ENCODE data around the gene RFX7. TPM values are rescaled to one million over a fixed set of nuclear protein-coding genes. Genes with fewer than 3 reads are reported as not detected.
"Not testable (repeated sequence)": the region's sequence is repeated elsewhere in the genome, so short reads cannot be mapped to it uniquely, and the experiment has no call there.

RFX7 gene
- total RNA-seq (10 to 100 TPM; 24.5 to 26.8 TPM), total RNA-seq (14.6 to 25.9 reads per million in 2 donors)

DNA sequence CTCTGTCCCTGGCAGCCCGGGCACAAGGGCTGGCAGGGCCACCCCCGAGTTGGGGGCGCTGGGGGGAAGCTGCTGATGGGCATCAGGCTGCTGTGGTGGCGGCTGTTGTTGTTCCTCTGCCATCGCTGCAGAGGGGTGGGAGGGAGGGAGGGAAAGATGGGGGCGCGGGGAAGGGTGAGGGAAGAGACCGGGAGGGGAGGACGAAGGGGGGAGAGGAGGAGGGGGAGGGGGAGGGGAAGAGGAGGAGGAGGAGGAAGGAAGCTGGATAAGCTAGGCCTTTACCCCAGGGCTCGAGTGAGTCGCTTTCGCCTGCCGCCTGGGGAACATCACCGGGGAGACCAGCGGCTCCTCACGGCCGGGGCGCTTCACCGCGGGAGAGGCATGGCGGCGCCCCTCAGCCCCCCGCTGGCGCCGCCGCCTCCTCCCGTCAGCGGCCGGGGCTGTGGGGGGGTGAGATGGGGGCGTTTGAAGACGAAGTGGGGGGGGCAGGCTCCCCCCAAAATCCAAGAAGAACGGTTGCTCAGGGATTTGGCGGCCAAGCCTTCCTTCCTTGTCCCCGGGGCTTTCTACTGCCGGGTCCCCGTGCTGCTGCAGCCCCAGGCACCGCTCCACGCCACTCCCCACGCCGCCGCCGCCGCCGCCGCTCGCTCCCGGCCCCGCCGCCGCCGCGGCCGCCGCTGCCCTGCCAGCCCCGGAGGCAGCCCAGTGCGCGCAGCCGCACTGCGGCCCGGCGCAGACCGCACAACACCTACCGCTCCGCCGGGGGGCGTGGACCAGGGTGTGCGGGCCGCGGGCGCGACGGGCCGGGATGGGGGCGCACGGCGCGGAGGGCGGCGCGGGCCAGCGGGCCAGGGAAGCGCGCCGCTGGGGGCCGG, at the start of gene RFX7:
Gene RFX7, minus strand, starts transcription at position 717 of the 875 bp plus-strand sequence. Its CDS starts 594 bp downstream, at position 123.
- Mint-ChIP-seq H3K4me1 (peaks cover 31% of the 10 kb centered on the region), H3K4me3 (peak within 1 kb of the TSS; percentile 90), H3K36me3 (ENCODE audit: low read depth) (no peaks in the 10 kb centered on the region), H3K27me3 (no peaks in the 10 kb centered on the region), H3K27ac (peak within 1 kb of the TSS; percentile 94)
- DNase-seq (peak; percentile 69 to 77 (median 75)), ATAC-seq (peak; percentile 81)
- no peaks in the 10 kb centered on the region for H3K9me3 ChIP-seq (ENCODE audit: control insufficient read depth, low read length, poor library complexity, severe bottlenecking)

DNA sequence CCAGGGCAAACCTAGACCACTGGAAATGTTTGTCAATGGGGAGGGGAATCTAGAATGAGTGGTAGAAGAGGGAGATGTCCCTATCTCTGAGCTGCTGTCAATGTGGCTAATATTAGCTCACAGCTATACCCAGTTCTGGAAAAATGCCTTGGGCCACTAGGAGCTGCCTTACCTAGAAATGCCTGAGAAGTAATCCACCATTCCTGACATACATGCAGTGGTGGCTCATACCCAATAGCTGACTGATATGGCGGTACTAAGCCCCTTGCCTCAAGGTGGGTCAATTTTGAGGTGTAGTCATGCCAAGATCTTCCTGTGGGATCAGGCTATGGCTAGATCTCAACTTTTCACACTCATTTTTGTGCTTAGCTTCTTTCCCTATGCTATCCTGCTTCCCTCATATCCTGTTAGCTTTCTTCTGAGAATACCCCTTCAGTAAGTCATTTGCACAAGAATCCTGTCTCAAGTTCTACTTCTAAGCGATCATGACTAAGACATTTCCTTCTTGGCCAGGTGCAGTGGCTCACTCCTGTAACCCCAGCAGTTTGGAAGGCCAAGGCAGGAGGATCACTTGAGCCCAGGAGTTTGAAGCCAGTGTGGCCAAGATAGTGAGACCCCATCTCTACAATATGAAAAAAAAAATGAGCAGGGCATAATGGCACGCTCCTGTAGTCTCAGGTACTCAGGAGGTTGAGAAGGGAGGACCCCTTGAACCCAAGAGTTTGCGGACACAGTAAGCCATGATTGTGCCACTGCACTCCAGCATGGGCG, 49.1 kb upstream of the RFX7 start:
- DNase-seq: no peak
- Mint-ChIP-seq H3K4me3 (no peak overlapping the region), H3K27ac (no peak overlapping the region), H3K27me3 (no peaks in the 10 kb centered on the region), H3K36me3 (ENCODE audit: low read depth) (no peaks in the 10 kb centered on the region), H3K4me1 (no peaks in the 10 kb centered on the region)
- H3K9me3 ChIP-seq (ENCODE audit: control insufficient read depth, low read length, poor library complexity, severe bottlenecking): no peaks in the 10 kb centered on the region
- ATAC-seq: no peak

DNA sequence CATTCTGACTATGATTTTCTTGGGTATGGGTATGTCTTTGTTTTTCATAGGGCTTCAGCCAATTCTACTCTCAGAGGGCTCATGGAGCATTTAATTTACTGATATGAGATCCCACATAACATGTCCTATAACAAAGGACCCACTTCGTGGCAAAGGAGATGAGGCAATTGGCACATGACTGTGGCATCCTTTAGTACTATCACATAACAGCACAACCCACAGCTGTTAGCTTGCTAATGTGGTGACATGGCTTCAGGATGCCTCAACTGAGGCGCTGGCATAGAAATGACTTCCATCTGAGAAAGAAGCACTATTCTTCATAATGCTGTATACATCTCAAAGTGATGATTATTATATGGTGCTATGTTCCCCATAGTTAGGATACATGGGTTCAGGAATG, 48.1 kb upstream of the RFX7 start:
- Mint-ChIP-seq H3K36me3 (ENCODE audit: low read depth) (no peaks in the 10 kb centered on the region), H3K27ac (no peak overlapping the region), H3K4me3 (no peak overlapping the region), H3K4me1 (no peaks in the 10 kb centered on the region), H3K27me3 (no peaks in the 10 kb centered on the region)
- H3K9me3 ChIP-seq (ENCODE audit: control insufficient read depth, low read length, poor library complexity, severe bottlenecking): no peaks in the 10 kb centered on the region
- DNase-seq (no peak), ATAC-seq (no peak)

DNA sequence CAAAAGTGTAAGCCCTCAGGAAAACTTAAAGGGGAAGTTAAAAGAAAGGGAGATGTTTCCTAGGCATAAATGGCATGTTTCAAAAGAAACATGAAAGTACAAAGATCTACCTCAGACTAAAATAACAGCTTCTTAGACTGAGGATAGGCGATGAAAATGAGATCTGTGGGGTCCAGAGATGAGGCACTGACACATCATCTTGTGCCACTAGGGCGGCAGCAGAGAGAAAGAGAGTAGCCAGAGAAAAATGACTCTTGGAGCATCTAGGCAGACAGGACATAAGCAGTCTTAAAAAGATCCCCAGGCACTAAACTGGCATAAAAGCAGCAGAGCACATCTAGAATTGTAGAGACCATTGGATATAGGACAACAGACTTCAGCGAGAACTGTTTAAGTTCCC, 42.5 kb upstream of the RFX7 start:
- no peak for ATAC-seq
- H3K9me3 ChIP-seq (ENCODE audit: control insufficient read depth, low read length, poor library complexity, severe bottlenecking): no peaks in the 10 kb centered on the region
- H3K4me3 Mint-ChIP-seq: no peak overlapping the region
- H3K27ac Mint-ChIP-seq: no peak overlapping the region
- no peaks in the 10 kb centered on the region for H3K4me1 Mint-ChIP-seq
- H3K36me3 Mint-ChIP-seq (ENCODE audit: low read depth): no peaks in the 10 kb centered on the region
- DNase-seq: no peak
- peaks cover 4% of the 10 kb centered on the region for H3K27me3 Mint-ChIP-seq

DNA sequence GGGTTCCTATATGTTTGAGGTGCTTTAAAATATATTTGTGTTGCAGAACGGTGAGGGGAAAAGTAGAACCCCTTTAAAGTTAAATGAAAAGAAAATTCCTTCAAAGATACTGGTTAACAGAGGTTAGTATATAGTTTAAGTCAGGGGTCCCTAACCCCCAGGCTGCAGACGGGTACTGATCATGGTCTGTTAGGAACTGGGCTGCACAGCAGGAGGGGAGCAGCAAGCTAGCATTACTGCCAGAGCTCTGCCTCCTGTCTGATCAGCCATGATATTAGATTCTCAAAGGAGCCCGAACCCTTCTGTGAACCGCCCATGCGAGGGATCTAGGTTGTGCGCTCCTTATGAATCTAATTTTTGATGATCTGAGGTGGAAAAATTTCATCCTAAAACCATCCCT, 37.5 kb upstream of the RFX7 start:
- no peak for DNase-seq
- H3K36me3 Mint-ChIP-seq (ENCODE audit: low read depth): no peaks in the 10 kb centered on the region
- ATAC-seq: no peak
- H3K4me1 Mint-ChIP-seq: no peaks in the 10 kb centered on the region
- no peaks in the 10 kb centered on the region for H3K9me3 ChIP-seq (ENCODE audit: control insufficient read depth, low read length, poor library complexity, severe bottlenecking)
- no peak overlapping the region for H3K4me3 Mint-ChIP-seq
- no peak overlapping the region for H3K27ac Mint-ChIP-seq
- H3K27me3 Mint-ChIP-seq: peaks cover 17% of the 10 kb centered on the region

DNA sequence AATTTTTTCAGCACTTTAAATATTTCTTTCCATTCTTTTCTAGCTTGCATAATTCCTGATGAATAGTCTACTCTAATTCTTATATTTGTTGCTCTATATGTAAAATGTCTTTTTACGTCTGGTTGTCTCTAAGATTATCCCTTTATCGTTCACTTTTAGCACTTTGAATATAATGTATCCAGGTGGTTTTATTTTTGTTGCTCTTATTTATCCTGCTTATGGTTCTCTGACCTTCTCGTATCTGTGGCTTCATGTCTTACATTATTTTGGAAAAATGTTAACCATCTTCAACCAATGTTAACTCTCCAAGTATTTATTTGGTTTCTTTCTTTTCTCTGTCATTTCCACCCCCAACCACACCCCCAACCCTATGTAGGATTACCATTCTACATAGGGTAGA, 30.0 kb upstream of the RFX7 start:
- Mint-ChIP-seq H3K36me3 (ENCODE audit: low read depth) (no peaks in the 10 kb centered on the region), H3K27ac (no peak overlapping the region), H3K4me3 (no peak overlapping the region), H3K27me3 (no peaks in the 10 kb centered on the region), H3K4me1 (no peaks in the 10 kb centered on the region)
- ATAC-seq: no peak
- DNase-seq: no peak
- no peaks in the 10 kb centered on the region for H3K9me3 ChIP-seq (ENCODE audit: control insufficient read depth, low read length, poor library complexity, severe bottlenecking)

DNA sequence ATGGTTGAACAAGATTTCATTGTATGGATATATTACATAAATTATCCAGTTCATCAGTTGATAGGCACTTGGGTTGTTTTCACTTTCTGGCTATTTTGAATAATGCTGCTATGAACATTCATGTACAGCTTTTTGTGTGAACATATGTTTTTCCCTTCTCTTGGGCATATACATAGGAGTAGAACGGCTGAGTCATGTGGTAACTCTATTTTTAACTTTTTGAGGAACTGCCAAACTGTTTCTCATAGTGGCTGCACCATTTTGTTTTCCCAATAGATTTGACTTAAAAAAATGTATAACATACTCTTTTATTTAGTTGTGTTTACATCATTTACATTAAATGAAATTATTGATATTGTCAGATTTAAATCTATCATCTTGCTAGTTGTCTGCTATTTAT, 28.8 kb upstream of the RFX7 start:
- H3K9me3 ChIP-seq (ENCODE audit: control insufficient read depth, low read length, poor library complexity, severe bottlenecking): no peaks in the 10 kb centered on the region
- Mint-ChIP-seq H3K4me1 (no peaks in the 10 kb centered on the region), H3K4me3 (no peak overlapping the region), H3K36me3 (ENCODE audit: low read depth) (no peaks in the 10 kb centered on the region), H3K27me3 (no peaks in the 10 kb centered on the region), H3K27ac (no peak overlapping the region)
- ATAC-seq: no peak
- no peak for DNase-seq

DNA sequence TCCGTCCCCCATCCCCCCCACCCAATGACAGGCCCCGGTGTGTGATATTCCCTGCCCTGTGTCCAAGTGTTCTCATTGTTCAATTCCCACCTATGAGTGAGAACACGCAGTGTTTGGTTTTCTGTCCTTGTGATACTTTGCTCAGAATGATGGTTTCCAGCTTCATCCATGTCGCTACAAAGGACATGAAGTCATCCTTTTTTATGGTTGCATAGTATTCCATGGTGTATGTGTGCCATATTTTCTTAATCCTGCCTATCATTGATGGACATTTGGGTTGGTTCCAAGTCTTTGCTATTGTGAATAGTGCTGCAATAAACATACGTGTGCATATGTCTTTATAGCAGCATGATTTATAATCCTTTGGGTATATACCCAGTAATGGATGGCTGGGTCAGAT, 22.8 kb upstream of the RFX7 start:
- not testable (repeated sequence) for H3K4me3 Mint-ChIP-seq; ATAC-seq; H3K4me1 Mint-ChIP-seq; DNase-seq; H3K9me3 ChIP-seq (ENCODE audit: control insufficient read depth, low read length, poor library complexity, severe bottlenecking); H3K36me3 Mint-ChIP-seq (ENCODE audit: low read depth); H3K27me3 Mint-ChIP-seq; H3K27ac Mint-ChIP-seq

DNA sequence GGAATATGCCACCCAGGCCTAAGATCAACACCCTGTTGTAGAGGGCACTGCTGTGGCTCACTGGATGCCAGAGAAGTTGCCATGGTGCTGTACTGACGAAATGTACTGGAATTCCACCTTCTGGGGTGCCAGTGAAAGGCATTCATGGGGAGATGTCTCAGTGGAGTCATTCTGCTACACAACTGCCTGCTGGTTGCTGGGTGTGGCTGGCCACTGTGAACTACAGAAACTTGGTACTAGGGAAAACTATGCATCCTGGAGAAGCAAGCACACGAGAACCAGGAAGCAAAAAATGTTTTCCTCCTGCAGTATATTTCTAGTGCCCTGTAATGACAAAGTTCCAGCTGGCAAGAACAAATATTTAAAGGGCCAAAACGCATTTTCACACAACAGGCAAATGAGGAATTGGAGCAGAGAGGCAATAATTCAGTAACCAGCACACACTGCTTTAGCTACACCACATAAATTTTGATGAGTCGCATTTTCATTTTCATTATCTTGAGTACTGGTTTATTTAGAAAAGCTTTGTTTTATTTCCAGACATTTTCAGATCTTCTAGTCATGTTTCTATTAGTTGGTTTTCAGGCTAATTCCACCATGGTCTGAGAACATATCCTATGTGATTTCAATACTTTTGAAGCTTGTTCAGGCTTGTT, 18.3 kb upstream of the RFX7 start:
- no peak for ATAC-seq
- no peak overlapping the region for H3K4me3 Mint-ChIP-seq

DNA sequence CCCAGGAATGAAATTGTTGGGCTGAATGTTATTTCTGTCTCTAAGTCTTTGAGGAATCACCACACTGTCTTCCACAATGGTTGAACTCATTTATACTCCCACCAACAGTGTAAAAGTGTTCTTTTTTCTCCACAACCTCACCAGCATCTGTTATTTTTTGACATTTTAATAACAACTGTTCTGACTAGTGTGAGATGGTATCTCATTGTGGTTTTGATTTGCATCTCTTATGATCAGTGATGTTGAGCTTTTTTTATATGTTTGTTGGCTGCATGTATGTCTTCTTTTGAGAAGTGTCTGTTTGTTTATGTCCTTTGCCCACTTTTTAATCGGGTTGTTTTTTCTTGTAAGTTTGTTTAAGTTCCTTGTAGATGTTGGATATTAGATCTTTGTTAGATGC, 13.6 kb upstream of the RFX7 start:
- not testable (repeated sequence) for ATAC-seq

More for the DNA sequence above, 18.3 kb upstream of the RFX7 start:
- Mint-ChIP-seq H3K36me3 (ENCODE audit: low read depth) (no peaks in the 10 kb centered on the region), H3K27ac (no peak overlapping the region), H3K27me3 (no peaks in the 10 kb centered on the region), H3K4me1 (peaks cover 5% of the 10 kb centered on the region)
- DNase-seq: no peak
- no peaks in the 10 kb centered on the region for H3K9me3 ChIP-seq (ENCODE audit: control insufficient read depth, low read length, poor library complexity, severe bottlenecking)

DNA sequence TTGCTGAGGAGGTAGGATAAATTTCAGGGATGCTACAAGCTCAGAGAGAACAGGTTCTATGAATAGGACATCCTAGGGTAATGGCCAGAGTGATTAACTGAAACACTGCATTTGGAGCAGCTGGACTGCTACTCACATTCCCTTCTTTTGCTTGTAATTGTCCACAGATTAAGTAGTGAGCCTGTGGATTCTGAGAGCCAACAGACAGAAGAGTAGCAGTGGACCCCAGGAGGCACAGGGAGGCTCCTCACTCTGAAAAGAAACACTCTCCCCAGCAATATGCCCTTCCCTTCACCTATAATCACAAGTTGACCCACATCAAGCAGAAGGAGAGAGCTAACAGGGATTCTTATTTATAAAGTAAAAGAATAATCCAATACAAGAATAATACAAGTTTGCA, 10.6 kb upstream of the RFX7 start:
- peaks cover 10% of the 10 kb centered on the region for H3K4me1 Mint-ChIP-seq
- no peak for DNase-seq
- no peaks in the 10 kb centered on the region for H3K9me3 ChIP-seq (ENCODE audit: control insufficient read depth, low read length, poor library complexity, severe bottlenecking)
- peaks cover 43% of the 10 kb centered on the region for H3K27me3 Mint-ChIP-seq
- ATAC-seq: no peak
- no peak overlapping the region for H3K27ac Mint-ChIP-seq
- no peak overlapping the region for H3K4me3 Mint-ChIP-seq
- H3K36me3 Mint-ChIP-seq (ENCODE audit: low read depth): no peaks in the 10 kb centered on the region

More for the DNA sequence above, 13.6 kb upstream of the RFX7 start:
- not testable (repeated sequence) for DNase-seq; H3K4me1 Mint-ChIP-seq; H3K9me3 ChIP-seq (ENCODE audit: control insufficient read depth, low read length, poor library complexity, severe bottlenecking); H3K27ac Mint-ChIP-seq; H3K4me3 Mint-ChIP-seq; H3K36me3 Mint-ChIP-seq (ENCODE audit: low read depth)
- peaks cover 22% of the 10 kb centered on the region for H3K27me3 Mint-ChIP-seq

DNA sequence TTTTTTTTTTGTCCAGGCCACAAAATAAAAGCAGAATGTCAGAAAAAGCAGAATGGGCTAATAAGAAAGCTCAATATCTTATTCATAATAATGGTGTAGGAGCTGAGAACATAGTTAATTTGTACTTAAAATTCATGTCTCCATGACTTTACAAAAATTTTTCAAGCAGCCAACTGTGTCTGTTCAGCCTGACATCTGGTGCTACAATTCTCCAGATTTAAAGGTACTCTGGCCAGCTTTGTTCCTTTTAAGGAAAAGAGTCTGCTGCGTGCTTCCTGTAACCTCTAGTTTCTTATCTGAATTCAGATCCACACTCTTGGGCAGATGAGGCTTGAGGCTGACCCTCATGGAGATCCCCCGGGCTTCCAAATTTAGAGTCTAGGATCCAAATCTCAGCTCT, 8.7 kb upstream of the RFX7 start:
- peaks cover 43% of the 10 kb centered on the region for H3K27me3 Mint-ChIP-seq
- DNase-seq: no peak
- ATAC-seq: no peak
- no peaks in the 10 kb centered on the region for H3K36me3 Mint-ChIP-seq (ENCODE audit: low read depth)
- H3K27ac Mint-ChIP-seq: no peak overlapping the region
- peaks cover 7% of the 10 kb centered on the region for H3K4me1 Mint-ChIP-seq
- no peaks in the 10 kb centered on the region for H3K9me3 ChIP-seq (ENCODE audit: control insufficient read depth, low read length, poor library complexity, severe bottlenecking)
- H3K4me3 Mint-ChIP-seq: no peak overlapping the region

Measured in T-helper 17 cell (primary cell).